ENCODE results near the gene TAOK1. TPM values are rescaled to one million over a fixed set of nuclear protein-coding genes. Genes with fewer than 3 reads are reported as not detected.

TAOK1 gene
- total and polyA plus RNA-seq, 2 of the 13 experiments (the other 11 are each of a cell fraction or from before 2014, with no cell fraction given) = 14.1 to 23.0 TPM

DNA sequence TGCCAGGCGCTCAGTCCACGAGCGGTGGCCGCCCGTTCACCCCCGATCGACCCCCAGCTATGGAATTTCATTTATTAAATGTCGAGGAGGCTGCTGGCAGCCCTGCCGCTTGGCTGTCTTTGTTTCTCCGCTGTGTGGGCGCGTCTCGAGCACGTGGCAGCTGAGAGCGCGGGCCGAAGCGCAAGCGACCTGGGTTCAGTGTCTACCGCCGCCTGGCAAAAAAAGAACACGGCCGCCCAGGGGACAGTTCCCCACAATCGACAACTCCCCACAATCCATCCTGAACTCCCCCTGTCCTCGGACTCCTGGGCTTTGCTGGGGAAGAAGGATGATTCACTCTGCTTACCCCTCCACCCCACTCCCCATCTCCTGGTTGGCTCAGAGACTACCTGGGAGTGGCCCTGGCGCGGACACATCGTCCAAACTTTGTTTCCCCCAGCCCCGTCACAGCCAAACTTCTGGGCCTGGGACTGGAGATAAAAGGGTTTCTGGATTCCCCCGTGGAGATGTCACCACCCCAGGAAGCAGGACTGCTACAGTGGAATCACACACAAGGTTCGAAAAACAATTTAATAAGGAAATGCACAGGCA lies 201.1 kb downstream of the TAOK1 start (continued):
- TF ChIP-seq, protein P1, sequence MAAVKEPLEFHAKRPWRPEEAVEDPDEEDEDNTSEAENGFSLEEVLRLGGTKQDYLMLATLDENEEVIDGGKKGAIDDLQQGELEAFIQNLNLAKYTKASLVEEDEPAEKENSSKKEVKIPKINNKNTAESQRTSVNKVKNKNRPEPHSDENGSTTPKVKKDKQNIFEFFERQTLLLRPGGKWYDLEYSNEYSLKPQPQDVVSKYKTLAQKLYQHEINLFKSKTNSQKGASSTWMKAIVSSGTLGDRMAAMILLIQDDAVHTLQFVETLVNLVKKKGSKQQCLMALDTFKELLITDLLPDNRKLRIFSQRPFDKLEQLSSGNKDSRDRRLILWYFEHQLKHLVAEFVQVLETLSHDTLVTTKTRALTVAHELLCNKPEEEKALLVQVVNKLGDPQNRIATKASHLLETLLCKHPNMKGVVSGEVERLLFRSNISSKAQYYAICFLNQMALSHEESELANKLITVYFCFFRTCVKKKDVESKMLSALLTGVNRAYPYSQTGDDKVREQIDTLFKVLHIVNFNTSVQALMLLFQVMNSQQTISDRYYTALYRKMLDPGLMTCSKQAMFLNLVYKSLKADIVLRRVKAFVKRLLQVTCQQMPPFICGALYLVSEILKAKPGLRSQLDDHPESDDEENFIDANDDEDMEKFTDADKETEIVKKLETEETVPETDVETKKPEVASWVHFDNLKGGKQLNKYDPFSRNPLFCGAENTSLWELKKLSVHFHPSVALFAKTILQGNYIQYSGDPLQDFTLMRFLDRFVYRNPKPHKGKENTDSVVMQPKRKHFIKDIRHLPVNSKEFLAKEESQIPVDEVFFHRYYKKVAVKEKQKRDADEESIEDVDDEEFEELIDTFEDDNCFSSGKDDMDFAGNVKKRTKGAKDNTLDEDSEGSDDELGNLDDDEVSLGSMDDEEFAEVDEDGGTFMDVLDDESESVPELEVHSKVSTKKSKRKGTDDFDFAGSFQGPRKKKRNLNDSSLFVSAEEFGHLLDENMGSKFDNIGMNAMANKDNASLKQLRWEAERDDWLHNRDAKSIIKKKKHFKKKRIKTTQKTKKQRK (IDR thresholded peaks at IDR 0.05; ENCODE audit: low read length) = no peak
- no peak for TF ChIP-seq HMG20A (CRISPR knock-in tag; IDR thresholded peaks at IDR 0.05; ENCODE audit: borderline replicate concordance)
- no peak for TF ChIP-seq POGZ (CRISPR knock-in tag; IDR thresholded peaks at IDR 0.05)
- 0 out of 2 replicates have a peak, but pooled peaks have one; percentile 43 for TF ChIP-seq ZNF124 (CRISPR knock-in tag; IDR thresholded peaks at IDR 0.05)
- TF ChIP-seq SATB2 (CRISPR knock-in tag; IDR thresholded peaks at IDR 0.05) = no peak
- TF ChIP-seq MEIS1 (CRISPR knock-in tag; IDR thresholded peaks at IDR 0.05; ENCODE audit: borderline replicate concordance) = no peak
- TF ChIP-seq, protein P2, sequence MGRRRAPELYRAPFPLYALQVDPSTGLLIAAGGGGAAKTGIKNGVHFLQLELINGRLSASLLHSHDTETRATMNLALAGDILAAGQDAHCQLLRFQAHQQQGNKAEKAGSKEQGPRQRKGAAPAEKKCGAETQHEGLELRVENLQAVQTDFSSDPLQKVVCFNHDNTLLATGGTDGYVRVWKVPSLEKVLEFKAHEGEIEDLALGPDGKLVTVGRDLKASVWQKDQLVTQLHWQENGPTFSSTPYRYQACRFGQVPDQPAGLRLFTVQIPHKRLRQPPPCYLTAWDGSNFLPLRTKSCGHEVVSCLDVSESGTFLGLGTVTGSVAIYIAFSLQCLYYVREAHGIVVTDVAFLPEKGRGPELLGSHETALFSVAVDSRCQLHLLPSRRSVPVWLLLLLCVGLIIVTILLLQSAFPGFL (CRISPR knock-in tag; IDR thresholded peaks at IDR 0.05) = no peak
- TF ChIP-seq ZFP41 (CRISPR knock-in tag; IDR thresholded peaks at IDR 0.05; ENCODE audit: borderline replicate concordance) = no peak
- TF ChIP-seq, protein P3, sequence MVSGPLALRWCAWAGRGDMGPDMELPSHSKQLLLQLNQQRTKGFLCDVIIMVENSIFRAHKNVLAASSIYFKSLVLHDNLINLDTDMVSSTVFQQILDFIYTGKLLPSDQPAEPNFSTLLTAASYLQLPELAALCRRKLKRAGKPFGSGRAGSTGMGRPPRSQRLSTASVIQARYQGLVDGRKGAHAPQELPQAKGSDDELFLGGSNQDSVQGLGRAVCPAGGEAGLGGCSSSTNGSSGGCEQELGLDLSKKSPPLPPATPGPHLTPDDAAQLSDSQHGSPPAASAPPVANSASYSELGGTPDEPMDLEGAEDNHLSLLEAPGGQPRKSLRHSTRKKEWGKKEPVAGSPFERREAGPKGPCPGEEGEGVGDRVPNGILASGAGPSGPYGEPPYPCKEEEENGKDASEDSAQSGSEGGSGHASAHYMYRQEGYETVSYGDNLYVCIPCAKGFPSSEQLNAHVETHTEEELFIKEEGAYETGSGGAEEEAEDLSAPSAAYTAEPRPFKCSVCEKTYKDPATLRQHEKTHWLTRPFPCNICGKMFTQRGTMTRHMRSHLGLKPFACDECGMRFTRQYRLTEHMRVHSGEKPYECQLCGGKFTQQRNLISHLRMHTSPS (CRISPR knock-in tag; IDR thresholded peaks at IDR 0.05; ENCODE audit: low read depth) = no peak
- peak; percentile 33; the same call in 1 of the 2 replicates for TF ChIP-seq FOXO1 (CRISPR knock-in tag; IDR thresholded peaks at IDR 0.05)
- TF ChIP-seq PITX1 (CRISPR knock-in tag; IDR thresholded peaks at IDR 0.05) = no peak
- TF ChIP-seq ZSCAN31 (CRISPR knock-in tag; IDR thresholded peaks at IDR 0.05; ENCODE audit: low read depth) = 0 out of 2 replicates have a peak, but pooled peaks have one; percentile 41
- TF ChIP-seq HNRNPL (IDR thresholded peaks at IDR 0.05; ENCODE audit: low read depth, low read length) = peak; percentile 54; the same call in 1 of the 2 replicates
- TF ChIP-seq ZBTB7A (CRISPR knock-in tag; IDR thresholded peaks at IDR 0.05) = no peak
- TF ChIP-seq NKX3-1 (CRISPR knock-in tag; IDR thresholded peaks at IDR 0.05) = no peak
- TF ChIP-seq POLR2A (IDR thresholded peaks at IDR 0.05; ENCODE audit: insufficient read depth in 1 of 2, low read depth in 2 of 2, low read length in 2 of 2) = 0 out of 4 replicates have a peak, but pooled peaks of 1 of the 2 experiments have one; percentile 9
- TF ChIP-seq, protein P4, sequence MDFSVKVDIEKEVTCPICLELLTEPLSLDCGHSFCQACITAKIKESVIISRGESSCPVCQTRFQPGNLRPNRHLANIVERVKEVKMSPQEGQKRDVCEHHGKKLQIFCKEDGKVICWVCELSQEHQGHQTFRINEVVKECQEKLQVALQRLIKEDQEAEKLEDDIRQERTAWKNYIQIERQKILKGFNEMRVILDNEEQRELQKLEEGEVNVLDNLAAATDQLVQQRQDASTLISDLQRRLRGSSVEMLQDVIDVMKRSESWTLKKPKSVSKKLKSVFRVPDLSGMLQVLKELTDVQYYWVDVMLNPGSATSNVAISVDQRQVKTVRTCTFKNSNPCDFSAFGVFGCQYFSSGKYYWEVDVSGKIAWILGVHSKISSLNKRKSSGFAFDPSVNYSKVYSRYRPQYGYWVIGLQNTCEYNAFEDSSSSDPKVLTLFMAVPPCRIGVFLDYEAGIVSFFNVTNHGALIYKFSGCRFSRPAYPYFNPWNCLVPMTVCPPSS (IDR thresholded peaks at IDR 0.05) = no peak
- TF ChIP-seq SALL2 (CRISPR knock-in tag; IDR thresholded peaks at IDR 0.05) = no peak
- TF ChIP-seq, protein P5, sequence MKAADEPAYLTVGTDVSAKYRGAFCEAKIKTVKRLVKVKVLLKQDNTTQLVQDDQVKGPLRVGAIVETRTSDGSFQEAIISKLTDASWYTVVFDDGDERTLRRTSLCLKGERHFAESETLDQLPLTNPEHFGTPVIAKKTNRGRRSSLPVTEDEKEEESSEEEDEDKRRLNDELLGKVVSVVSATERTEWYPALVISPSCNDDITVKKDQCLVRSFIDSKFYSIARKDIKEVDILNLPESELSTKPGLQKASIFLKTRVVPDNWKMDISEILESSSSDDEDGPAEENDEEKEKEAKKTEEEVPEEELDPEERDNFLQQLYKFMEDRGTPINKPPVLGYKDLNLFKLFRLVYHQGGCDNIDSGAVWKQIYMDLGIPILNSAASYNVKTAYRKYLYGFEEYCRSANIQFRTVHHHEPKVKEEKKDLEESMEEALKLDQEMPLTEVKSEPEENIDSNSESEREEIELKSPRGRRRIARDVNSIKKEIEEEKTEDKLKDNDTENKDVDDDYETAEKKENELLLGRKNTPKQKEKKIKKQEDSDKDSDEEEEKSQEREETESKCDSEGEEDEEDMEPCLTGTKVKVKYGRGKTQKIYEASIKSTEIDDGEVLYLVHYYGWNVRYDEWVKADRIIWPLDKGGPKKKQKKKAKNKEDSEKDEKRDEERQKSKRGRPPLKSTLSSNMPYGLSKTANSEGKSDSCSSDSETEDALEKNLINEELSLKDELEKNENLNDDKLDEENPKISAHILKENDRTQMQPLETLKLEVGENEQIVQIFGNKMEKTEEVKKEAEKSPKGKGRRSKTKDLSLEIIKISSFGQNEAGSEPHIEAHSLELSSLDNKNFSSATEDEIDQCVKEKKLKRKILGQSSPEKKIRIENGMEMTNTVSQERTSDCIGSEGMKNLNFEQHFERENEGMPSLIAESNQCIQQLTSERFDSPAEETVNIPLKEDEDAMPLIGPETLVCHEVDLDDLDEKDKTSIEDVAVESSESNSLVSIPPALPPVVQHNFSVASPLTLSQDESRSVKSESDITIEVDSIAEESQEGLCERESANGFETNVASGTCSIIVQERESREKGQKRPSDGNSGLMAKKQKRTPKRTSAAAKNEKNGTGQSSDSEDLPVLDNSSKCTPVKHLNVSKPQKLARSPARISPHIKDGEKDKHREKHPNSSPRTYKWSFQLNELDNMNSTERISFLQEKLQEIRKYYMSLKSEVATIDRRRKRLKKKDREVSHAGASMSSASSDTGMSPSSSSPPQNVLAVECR (CRISPR knock-in tag; IDR thresholded peaks at IDR 0.05; ENCODE audit: borderline replicate concordance) = peak; percentile 51; the same call in 1 of the 2 replicates

Measured in HepG2 (cell line).